Trophoblast cell (in vitro differentiated cells and primary cell): ENCODE measurements around the gene SHROOM3.

Experiments used
- DNase-seq, 2 donors: peaks; one replicate each; pipeline ENCODE4 v3.0.0-alpha.2; 2016
- H2AFZ ChIP-seq: 2 replicates; pipeline ENCODE4 v1.6.1; 2013; ENCODE audit warnings: low read length, moderate library complexity, mild to moderate bottlenecking; ENCODE audit not compliant: insufficient read depth, poor library complexity
- H2AK5ac ChIP-seq: 2 replicates; pipeline ENCODE4 v1.6.1; 2013; ENCODE audit warnings: mild to moderate bottlenecking, low read length
- H2BK120ac ChIP-seq: 2 replicates; pipeline ENCODE4 v1.6.1; 2013; ENCODE audit warnings: low read length, mild to moderate bottlenecking, moderate library complexity; ENCODE audit not compliant: insufficient read depth, poor library complexity
- H2BK12ac ChIP-seq: 2 replicates; pipeline ENCODE4 v1.6.1; 2013; ENCODE audit warnings: mild to moderate bottlenecking, low read length, moderate library complexity
- H2BK5ac ChIP-seq: 2 replicates; pipeline ENCODE4 v1.6.1; 2013; ENCODE audit warnings: low read length, low read depth, moderate library complexity, mild to moderate bottlenecking; ENCODE audit not compliant: poor library complexity
- H3K14ac ChIP-seq: 2 replicates; pipeline ENCODE4 v1.6.1; 2013; ENCODE audit warnings: mild to moderate bottlenecking, low read length
- H3K18ac ChIP-seq: 2 replicates; pipeline ENCODE4 v1.6.1; 2013; ENCODE audit warnings: mild to moderate bottlenecking, low read length
- H3K23ac ChIP-seq: 2 replicates; pipeline ENCODE4 v1.6.1; 2013; ENCODE audit warnings: low read length
- H3K27ac ChIP-seq: 2 replicates; pipeline ENCODE4 v1.5.1; 2013; ENCODE audit warnings: low read depth, mild to moderate bottlenecking, inconsistent platforms, low read length, moderate library complexity
- H3K27me3 ChIP-seq: 2 replicates; pipeline ENCODE4 v1.6.1; 2013; ENCODE audit warnings: inconsistent platforms, mild to moderate bottlenecking, low read length, moderate library complexity; ENCODE audit not compliant: insufficient read depth
- H3K36me3 ChIP-seq, 2 experiments: 1 replicate in 1 of 2; 2 replicates in 1 of 2; pipeline ENCODE4 v1.6.1; 2013; ENCODE audit warnings: low read length in 2 of 2, mild to moderate bottlenecking in 2 of 2, moderate library complexity in 1 of 2; ENCODE audit not compliant: insufficient read depth in 2 of 2, control insufficient read depth in 1 of 2
- H3K4ac ChIP-seq: 2 replicates; pipeline ENCODE4 v1.6.1; 2013; ENCODE audit warnings: low read depth, mild to moderate bottlenecking, low read length, moderate library complexity
- H3K4me1 ChIP-seq, 2 experiments: 1 replicate in 1 of 2; 2 replicates in 1 of 2; pipeline ENCODE4 v1.6.1; 2013; ENCODE audit warnings: low read length in 2 of 2, mild to moderate bottlenecking in 2 of 2, moderate library complexity in 1 of 2; ENCODE audit not compliant: insufficient read depth in 2 of 2, control insufficient read depth in 1 of 2
- H3K4me2 ChIP-seq: 2 replicates; pipeline ENCODE4 v1.6.1; 2013; ENCODE audit warnings: inconsistent platforms, mild to moderate bottlenecking, low read length, moderate library complexity
- H3K4me3 ChIP-seq: 2 replicates; pipeline ENCODE4 v1.5.1; 2013; ENCODE audit warnings: mild to moderate bottlenecking, low read depth, low read length, inconsistent platforms
- H3K79me1 ChIP-seq: one replicate; pipeline ENCODE4 v1.6.1; 2013; ENCODE audit warnings: low read length
- H3K79me2 ChIP-seq: 2 replicates; pipeline ENCODE4 v1.6.1; 2013; ENCODE audit warnings: low read length, mild to moderate bottlenecking; ENCODE audit not compliant: control insufficient read depth, insufficient read depth, poor library complexity
- H3K9ac ChIP-seq: 2 replicates; pipeline ENCODE4 v1.6.1; 2013; ENCODE audit warnings: mild to moderate bottlenecking, low read length
- H3K9me3 ChIP-seq: 2 replicates; pipeline ENCODE4 v1.6.1; 2013; ENCODE audit warnings: low read depth, mild to moderate bottlenecking, control low read depth, inconsistent platforms, low read length; ENCODE audit not compliant: insufficient read depth
- H4K12ac ChIP-seq: 2 replicates; pipeline ENCODE4 v1.6.1; 2013; ENCODE audit warnings: low read depth, mild to moderate bottlenecking, low read length, moderate library complexity
- H4K8ac ChIP-seq: 2 replicates; pipeline ENCODE4 v1.6.1; 2013; ENCODE audit warnings: low read depth, mild to moderate bottlenecking, low read length, moderate library complexity
- H4K91ac ChIP-seq: one replicate; pipeline ENCODE4 v1.6.1; 2013; ENCODE audit warnings: low read depth, mild to moderate bottlenecking, low read length, moderate library complexity
- WGBS: extraction: QIAGEN DNeasy Blood & Tissue Kit; methylation state at CpG from one replicate; pipeline ENCODE4 v1.1.7; 2013; ENCODE audit warnings: missing lambda C conversion rate; ENCODE audit not compliant: insufficient read length, insufficient coverage; ENCODE audit errors: extremely low coverage; 5-methylcytosine and 5-hydroxymethylcytosine counted together

The SHROOM3 gene

DNA sequence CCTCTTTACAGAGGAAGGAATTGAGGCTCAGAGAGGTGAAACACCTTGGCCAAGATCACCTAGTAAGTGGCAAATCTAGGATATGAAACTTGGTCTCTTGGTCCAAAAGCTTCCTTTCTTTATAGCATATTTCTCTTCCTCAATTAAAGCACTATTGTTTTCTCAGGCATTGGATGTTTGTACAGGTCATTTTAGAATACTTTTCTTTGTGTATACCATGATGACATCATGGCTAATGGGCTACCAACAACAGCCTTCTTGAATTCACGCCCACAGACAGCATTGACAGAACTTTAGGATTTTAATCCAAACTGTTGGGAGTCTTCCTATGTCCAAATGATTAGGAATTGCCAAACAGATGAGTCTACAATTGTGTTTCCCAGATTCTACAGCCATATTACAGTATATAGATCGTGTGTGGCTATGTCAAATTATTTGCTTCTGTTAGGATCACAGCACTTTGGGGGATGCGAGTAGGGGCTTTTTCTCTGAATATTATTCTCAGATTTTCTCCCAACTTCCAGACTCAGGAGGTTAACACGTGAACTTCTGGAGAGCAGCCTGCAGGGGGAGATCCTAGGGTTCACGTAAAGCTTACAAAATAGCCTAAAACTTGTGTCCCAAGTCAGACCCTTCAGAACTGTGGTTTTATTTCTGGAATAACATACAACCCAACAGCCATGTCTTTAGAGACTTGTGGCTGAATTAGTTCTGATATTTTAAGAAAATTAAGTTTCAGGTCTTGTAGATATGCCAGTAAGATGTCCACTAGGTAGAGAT is 191.8 kb downstream of the SHROOM3 start:
- Histone ChIP-seq H4K12ac (no peak overlapping the region), H3K4me2 (no peak overlapping the region), H2AFZ (no peak overlapping the region), H3K4me3 (no peak overlapping the region), H2BK5ac (no peak overlapping the region), H3K23ac (no peak overlapping the region), H3K14ac (no peak overlapping the region), H3K79me2 (no peaks in the 10 kb centered on the region), H3K9ac (no peak overlapping the region), H3K36me3 (peaks cover 0 to 2% of the 10 kb centered on the region in 2 experiments), H3K4ac (no peak overlapping the region), H3K4me1 (peaks cover 2 to 12% of the 10 kb centered on the region in 2 experiments), H3K18ac (no peak overlapping the region), H3K27ac (no peak overlapping the region), H2BK120ac (no peak overlapping the region), H2BK12ac (no peak overlapping the region), H3K79me1 (peaks cover 14% of the 10 kb centered on the region), H3K9me3 (no peaks in the 10 kb centered on the region), H4K91ac (no peak overlapping the region), H3K27me3 (no peaks in the 10 kb centered on the region), H4K8ac (no peak overlapping the region), H2AK5ac (no peak overlapping the region)
- DNase-seq: no peak
- no CpG with 5 or more reads among the region's 5 CpGs for WGBS

GRCh38 chr4:76628251-76628650 is 193.2 kb downstream of the SHROOM3 start:
- Histone ChIP-seq H3K4ac (no peak overlapping the region), H3K4me3 (no peak overlapping the region), H2BK12ac (no peak overlapping the region), H4K12ac (no peak overlapping the region), H4K91ac (no peak overlapping the region), H3K9ac (no peak overlapping the region), H3K14ac (no peak overlapping the region), H2AFZ (no peak overlapping the region), H3K9me3 (no peaks in the 10 kb centered on the region), H3K27me3 (no peaks in the 10 kb centered on the region), H2BK5ac (no peak overlapping the region), H3K36me3 (peaks cover 0 to 2% of the 10 kb centered on the region in 2 experiments), H3K23ac (no peak overlapping the region), H3K79me2 (no peaks in the 10 kb centered on the region), H3K27ac (no peak overlapping the region), H3K79me1 (peaks cover 18% of the 10 kb centered on the region), H4K8ac (no peak overlapping the region), H2BK120ac (no peak overlapping the region), H2AK5ac (no peak overlapping the region), H3K4me1 (peaks cover 2 to 8% of the 10 kb centered on the region in 2 experiments), H3K18ac (no peak overlapping the region), H3K4me2 (no peak overlapping the region)
- no CpG with 5 or more reads among the region's 1 CpG for WGBS
- DNase-seq: no peak

DNA sequence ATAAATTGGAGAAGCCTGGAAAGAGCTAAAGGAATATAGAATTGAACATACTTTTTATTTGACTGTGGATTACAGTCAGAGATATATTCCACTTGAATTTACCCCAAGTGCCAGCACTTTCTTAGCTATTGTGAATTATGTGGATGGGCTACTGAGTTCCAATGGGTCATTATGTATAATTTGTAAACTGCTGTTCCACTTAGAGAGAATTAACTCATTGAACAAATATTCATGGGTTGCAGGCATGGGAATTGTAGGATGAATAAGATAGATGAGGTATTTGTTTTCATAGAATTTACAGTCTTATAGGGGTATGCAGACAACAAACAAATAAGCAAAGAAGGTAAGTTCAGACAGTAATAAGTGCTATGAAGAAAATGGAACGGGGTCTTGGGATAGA is 195.7 kb downstream of the SHROOM3 start:
- WGBS: no CpG with 5 or more reads among the region's 1 CpG
- no peaks in the 10 kb centered on the region for H3K9me3 ChIP-seq

DNA sequence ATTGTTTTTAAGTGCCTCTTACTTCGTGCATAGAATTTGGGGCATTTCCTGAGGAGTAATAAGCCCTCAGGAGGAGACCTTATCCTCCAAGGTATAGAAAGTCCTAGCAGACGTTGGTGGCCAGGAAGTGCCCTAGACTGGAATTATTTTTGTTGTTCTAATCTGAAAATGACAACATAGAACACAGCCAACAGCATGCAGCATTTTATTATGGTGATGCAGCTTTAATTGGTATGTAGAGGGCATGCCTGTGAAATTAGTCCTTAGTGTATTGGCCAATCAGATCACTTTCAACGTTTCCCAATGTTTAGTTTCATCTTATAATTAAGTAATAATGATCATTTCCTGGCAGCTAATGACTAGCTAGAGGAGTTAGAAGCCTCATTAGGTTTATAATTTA is 199.2 kb downstream of the SHROOM3 start:
- Histone ChIP-seq H2BK12ac (no peak overlapping the region), H4K91ac (no peak overlapping the region)

More for the DNA sequence above, 195.7 kb downstream of the SHROOM3 start:
- Histone ChIP-seq H3K18ac (no peak overlapping the region), H3K9ac (no peak overlapping the region), H3K14ac (no peak overlapping the region), H3K4me1 (peaks cover 2 to 5% of the 10 kb centered on the region in 2 experiments), H4K8ac (no peak overlapping the region), H2BK5ac (no peak overlapping the region), H3K4ac (no peak overlapping the region), H3K27me3 (no peaks in the 10 kb centered on the region), H2AK5ac (no peak overlapping the region), H3K4me2 (no peak overlapping the region), H3K27ac (no peak overlapping the region), H2BK120ac (no peak overlapping the region), H2BK12ac (no peak overlapping the region), H2AFZ (no peak overlapping the region), H4K12ac (no peak overlapping the region), H3K4me3 (no peak overlapping the region), H3K79me1 (peaks cover 22% of the 10 kb centered on the region), H3K79me2 (peaks cover 2% of the 10 kb centered on the region), H3K36me3 (peaks cover 2 to 4% of the 10 kb centered on the region in 2 experiments), H3K23ac (no peak overlapping the region), H4K91ac (no peak overlapping the region)
- DNase-seq: peak; percentile 64 to 90

More for the DNA sequence above, 199.2 kb downstream of the SHROOM3 start:
- Histone ChIP-seq H3K4me2 (no peak overlapping the region), H3K36me3 (peaks cover 0 to 9% of the 10 kb centered on the region in 2 experiments), H2BK5ac (no peak overlapping the region), H3K14ac (no peak overlapping the region), H4K12ac (no peak overlapping the region), H3K27me3 (no peaks in the 10 kb centered on the region), H3K4ac (no peak overlapping the region), H3K9ac (no peak overlapping the region), H2AK5ac (no peak overlapping the region), H3K79me1 (peaks cover 24% of the 10 kb centered on the region), H3K79me2 (peaks cover 2% of the 10 kb centered on the region), H3K4me3 (no peak overlapping the region), H4K8ac (no peak overlapping the region), H3K23ac (no peak overlapping the region), H3K27ac (peak overlapping the region; percentile 33), H3K9me3 (no peaks in the 10 kb centered on the region), H3K18ac (no peak overlapping the region), H2AFZ (no peak overlapping the region), H2BK120ac (no peak overlapping the region), H3K4me1 (peaks cover 2 to 9% of the 10 kb centered on the region in 2 experiments)
- WGBS: no CpG with 5 or more reads among the region's 3 CpGs
- DNase-seq: peak; percentile 70 to 88
